ENCODE measurements around the gene EBLN2.

DNA sequence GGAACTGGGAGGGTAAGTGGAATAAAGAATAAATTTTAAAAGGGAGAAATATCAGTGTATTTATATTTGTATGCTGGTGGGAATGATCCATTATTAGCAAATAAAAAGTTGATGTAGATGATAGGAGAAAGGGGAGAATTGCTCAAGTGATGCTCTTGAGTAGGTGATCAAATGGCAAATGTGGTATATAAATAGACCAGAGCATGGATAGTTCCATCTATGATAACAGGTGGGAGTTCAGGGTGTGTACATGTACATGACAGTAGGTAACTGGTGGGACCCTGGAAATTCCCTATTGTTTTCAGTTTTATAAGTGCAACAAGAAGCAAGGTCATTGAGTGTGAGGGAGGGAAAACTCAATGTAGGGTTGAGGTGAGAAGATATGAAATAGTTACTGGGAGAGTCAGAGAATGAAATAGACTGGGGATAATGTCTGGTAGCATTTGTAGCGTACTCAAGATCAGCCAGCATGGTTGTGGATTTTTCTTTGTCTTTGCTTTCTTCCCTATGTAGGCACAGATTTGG is 31.3 kb upstream of the EBLN2 start:
- TF ChIP-seq POLR2AphosphoS5 (IDR thresholded peaks at IDR 0.05; ENCODE audit: low read depth, low read length) (no peak), POLR2A (IDR thresholded peaks at IDR 0.05; ENCODE audit: low read depth, low read length) (no peak), TAF1 (IDR thresholded peaks at IDR 0.05; ENCODE audit: low read depth, low read length) (no peak), SPI1 (IDR thresholded peaks at IDR 0.05; ENCODE audit: low read depth, low read length) (no peak)

Data from GM12891 (cell line).